OCI-LY7 (cell line): ENCODE data around the gene AIFM1. TPM values are rescaled to one million over a fixed set of nuclear protein-coding genes. Genes with fewer than 3 reads are reported as not detected.

Experiments
- BruUV-seq: library from RNA; stranded (reverse); fragments of 400-500 nt; replicated peaks from 2 replicates; lab custom pipeline; 2021; lab: Mats Ljungman, UMichigan
- CTCF ChIA-PET: fragments of 300-600 bp; sonication (Branson Sonifier 250); formaldehyde crosslinking; loops from one replicate; lab custom pipeline; 2022; ENCODE audit warnings: antibody characterized with exemption; ENCODE audit not compliant: unreplicated experiment; lab: Charles Lee
- POLR2A ChIA-PET: fragments of 300-600 bp; sonication (Branson Sonifier 250); formaldehyde crosslinking; loops from one replicate; lab custom pipeline; 2022; ENCODE audit warnings: antibody characterized with exemption; lab: Charles Lee
- DNase-seq: peaks from one replicate; pipeline ENCODE4 v3.0.0-alpha.2; 2015; ENCODE audit warnings: low spot score
- H2AFZ ChIP-seq: fragments of 200-600 bp; sonication (generic), shearing (Covaris generic); 2 replicates; pipeline ENCODE4 v1.6.1; 2014; ENCODE audit warnings: mild to moderate bottlenecking, antibody characterized with exemption, low read length, moderate library complexity
- H3K27ac ChIP-seq: fragments of 200-600 bp; sonication (generic); 2 replicates; pipeline ENCODE4 v1.5.1; 2014; ENCODE audit warnings: mixed run types, low read depth, mild to moderate bottlenecking, moderate library complexity, low read length, inconsistent platforms; ENCODE audit not compliant: poor library complexity, severe bottlenecking
- H3K36me3 ChIP-seq: fragments of 200-600 bp; sonication (generic); 2 replicates; pipeline ENCODE4 v1.6.1; 2014; ENCODE audit warnings: mild to moderate bottlenecking, antibody characterized with exemption, low read length, moderate library complexity, mixed read lengths; ENCODE audit not compliant: insufficient read depth
- H3K4me1 ChIP-seq: fragments of 200-600 bp; sonication (generic); 2 replicates; pipeline ENCODE4 v1.5.1; 2014; ENCODE audit warnings: mild to moderate bottlenecking, low read length; ENCODE audit not compliant: insufficient read depth, poor library complexity, severe bottlenecking
- H3K4me2 ChIP-seq: fragments of 200-600 bp; sonication (generic); 2 replicates; pipeline ENCODE4 v1.6.1; 2014; ENCODE audit warnings: mild to moderate bottlenecking, low read length
- H3K4me3 ChIP-seq: fragments of 200-600 bp; sonication (generic); 2 replicates; pipeline ENCODE4 v1.5.1; 2014; ENCODE audit warnings: mild to moderate bottlenecking, low read depth, low read length; ENCODE audit not compliant: poor library complexity, severe bottlenecking
- H3K79me2 ChIP-seq: fragments of 200-600 bp; sonication (generic); 2 replicates; pipeline ENCODE4 v1.6.1; 2016; ENCODE audit warnings: low read depth, mild to moderate bottlenecking, low read length, moderate library complexity, mixed read lengths; ENCODE audit not compliant: insufficient read depth
- H3K9me2 ChIP-seq: fragments of 200-600 bp; sonication (generic); 2 replicates; pipeline ENCODE4 v1.6.1; 2016; ENCODE audit warnings: mild to moderate bottlenecking, low read length, mixed read lengths; ENCODE audit not compliant: insufficient read depth
- H3K9me3 ChIP-seq: fragments of 200-600 bp; sonication (generic); 2 replicates; pipeline ENCODE4 v1.6.1; 2014; ENCODE audit warnings: mild to moderate bottlenecking, mixed run types, low read length, mixed read lengths
- H4K20me1 ChIP-seq: fragments of 200-600 bp; sonication (generic); 2 replicates; pipeline ENCODE4 v1.6.1; 2014; ENCODE audit warnings: mild to moderate bottlenecking, antibody characterized with exemption, low read length, moderate library complexity, mixed read lengths; ENCODE audit not compliant: insufficient read depth
- CTCF ChIP-seq: fragments of 200-600 bp; sonication (generic); conservative IDR thresholded peaks from 2 replicates; pipeline ENCODE4 v1.5.1; 2014; ENCODE audit warnings: mild to moderate bottlenecking, antibody characterized with exemption, low read length, moderate library complexity, mixed read lengths
- EZH2phosphoT487 ChIP-seq: fragments of 200-600 bp; sonication (generic); IDR thresholded peaks from 2 replicates; pipeline ENCODE4 v1.6.1; 2018; ENCODE audit warnings: low read depth, borderline replicate concordance, mild to moderate bottlenecking, mixed run types, antibody characterized with exemption, low read length, moderate library complexity, mixed read lengths
- intact Hi-C: fragments of 100-400 bp; cut with micrococcal nuclease; formaldehyde crosslinking; loops from one replicate; pipeline ENCODE4 v1.10.0; 2022; ENCODE audit not compliant: unreplicated experiment
- total RNA-seq, 2 experiments: library from RNA; depleted of rRNA in 1 of 2; stranded (reverse); fragments of >200 nt in 1 of 2; shearing (Covaris generic) in 1 of 2; gene quantifications; 2 replicates each; pipeline ENCODE4 v1.2.3, GENCODE V29; 2014 to 2022

The AIFM1 gene
- total RNA-seq, 2 experiments from 2014 or later, result 23.1 to 45.7 TPM

- CTCF ChIA-PET, result no interaction called here
- intact Hi-C loops, result no loop called here
- Histone ChIP-seq H3K27ac (no peak overlapping the region), H2AFZ (no peak overlapping the region), H3K4me2 (no peak overlapping the region), H3K9me2 (no peaks in the 10 kb centered on the region), H3K4me1 (peaks cover 10% of the 10 kb centered on the region), H3K79me2 (no peaks in the 10 kb centered on the region), H3K9me3 (no peaks in the 10 kb centered on the region), H3K36me3 (peaks cover 13% of the 10 kb centered on the region), H4K20me1 (no peaks in the 10 kb centered on the region), H3K4me3 (no peak overlapping the region)
- POLR2A ChIA-PET, result no interaction called here
- TF ChIP-seq EZH2phosphoT487 (no peak), CTCF (no peak)
- DNase-seq, result no peak
- no TSS peak for BruUV-seq
Observed at GRCh38 chrX:130125091-130125874, 40.4 kb downstream of the AIFM1 start.

GRCh38 chrX:130124577-130124976 lies 41.1 kb downstream of the AIFM1 start:
- H3K36me3 ChIP-seq, result peaks cover 12% of the 10 kb centered on the region
- ChIA-PET POLR2A (no interaction called here), CTCF (no interaction called here)
- H3K4me1 ChIP-seq, result peaks cover 13% of the 10 kb centered on the region
- no peak overlapping the region for H3K4me2 ChIP-seq
- H3K79me2 ChIP-seq, result no peaks in the 10 kb centered on the region
- intact Hi-C loops, result no loop called here
- no peaks in the 10 kb centered on the region for H3K9me3 ChIP-seq
- TF ChIP-seq CTCF, result peak; percentile 24; the same call in 1 of the 2 replicates
- TF ChIP-seq EZH2phosphoT487, result no peak
- H4K20me1 ChIP-seq, result no peaks in the 10 kb centered on the region
- DNase-seq, result no peak
- no peak overlapping the region for H3K27ac ChIP-seq
- BruUV-seq, result no TSS peak
- H3K9me2 ChIP-seq, result no peaks in the 10 kb centered on the region
- no peak overlapping the region for H3K4me3 ChIP-seq
- H2AFZ ChIP-seq, result no peak overlapping the region

GRCh38 chrX:130121505-130121800 lies 44.2 kb downstream of the AIFM1 start:
- H4K20me1 ChIP-seq, result no peaks in the 10 kb centered on the region
- CTCF ChIA-PET, result no interaction called here
- H3K36me3 ChIP-seq, result no peaks in the 10 kb centered on the region
- DNase-seq, result no peak
- intact Hi-C loops, result loop anchor here (2.0 kb wide), 1 partner anchor 71 kb away; no protein-coding TSS in a partner anchor
- no peaks in the 10 kb centered on the region for H3K9me2 ChIP-seq
- no TSS peak for BruUV-seq
- no peaks in the 10 kb centered on the region for H3K79me2 ChIP-seq
- H3K9me3 ChIP-seq, result no peaks in the 10 kb centered on the region
- no peak overlapping the region for H3K4me2 ChIP-seq
- H3K4me1 ChIP-seq, result peaks cover 13% of the 10 kb centered on the region
- no peak overlapping the region for H3K27ac ChIP-seq
- POLR2A ChIA-PET, result interaction anchor here (1.0 to 1.6 kb wide), 3 partner anchors 37 to 42 kb away, joined by 3 to 4 read pairs (median 4); no protein-coding TSS in a partner anchor
- TF ChIP-seq EZH2phosphoT487 (no peak), CTCF (no peak)
- H3K4me3 ChIP-seq, result no peak overlapping the region
- H2AFZ ChIP-seq, result no peak overlapping the region
